ENCODE data around the gene ANTKMT. TPM values are rescaled to one million over a fixed set of nuclear protein-coding genes. Genes with fewer than 3 reads are reported as not detected.

The ANTKMT gene
- total RNA-seq, 1 donor from 2014 or later, result 7.5 TPM

DNA sequence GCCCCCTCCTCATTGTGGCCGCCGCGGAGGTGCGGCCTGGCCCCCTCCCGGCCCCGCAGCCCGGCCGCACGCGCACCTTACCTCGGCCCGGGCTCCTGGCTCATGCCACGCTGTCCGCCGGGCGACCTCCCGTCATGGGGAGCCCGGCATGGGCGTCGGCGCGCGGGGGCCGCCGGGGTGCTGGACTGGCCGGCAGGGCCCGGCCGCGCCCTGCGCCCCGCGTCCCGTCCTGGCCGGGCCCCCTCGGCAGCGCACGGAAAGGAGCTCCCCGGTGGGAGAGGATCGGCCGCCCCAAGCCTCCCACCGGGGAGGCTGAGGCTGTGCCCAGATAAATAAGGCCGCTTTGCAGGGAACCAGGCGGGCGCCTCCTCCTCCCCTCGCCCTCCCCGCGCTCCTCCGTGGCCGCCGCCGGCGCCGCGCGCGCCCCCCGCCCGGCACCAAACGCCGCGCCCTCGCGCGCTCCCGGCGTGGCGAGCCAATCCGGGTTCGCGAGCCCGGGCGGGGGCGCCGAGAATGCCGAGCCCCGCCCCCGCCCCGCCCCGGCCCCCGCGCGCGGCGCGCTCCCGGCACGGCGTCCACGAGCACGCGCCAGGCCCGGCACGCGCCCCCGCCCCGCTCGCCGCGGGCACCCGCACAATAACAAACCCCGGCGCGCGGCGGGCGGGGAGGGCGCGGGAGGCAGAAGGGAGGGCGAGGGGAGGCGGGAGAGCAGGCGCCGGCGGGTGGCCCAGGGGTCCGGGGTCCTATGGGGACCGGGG is 15.3 kb upstream of the ANTKMT start, which contains the start of gene FBXL16:
TSS of gene FBXL16 (minus strand) at position 371 of the 758 bp plus-strand sequence. CDS start 8,396 bp downstream, outside the sequence.
- H3K4me2 ChIP-seq, result peak within 1 kb of the TSS; percentile 69
- H3K27ac ChIP-seq, result no peak within 1 kb of the TSS
- peaks cover 56% of the 10 kb centered on the region for H3K27me3 Mint-ChIP-seq (ENCODE audit: insufficient read depth, low read depth)
- H3K36me3 ChIP-seq, result no peaks in the 10 kb centered on the region
- peaks cover 23% of the 10 kb centered on the region for H3K4me1 Mint-ChIP-seq
- H2AFZ ChIP-seq (replicated peaks), result no peak within 1 kb of the TSS
- peak within 1 kb of the TSS; percentile 31 for H3K4me3 ChIP-seq
- peaks cover 100% of the 10 kb centered on the region for H3K27me3 ChIP-seq
- peak within 1 kb of the TSS; percentile 74 for H3K4me3 Mint-ChIP-seq
- peak; percentile 58 for DNase-seq (ENCODE audit: low spot score)
- peaks cover 18% of the 10 kb centered on the region for H3F3A ChIP-seq (ENCODE audit: low read depth)
- no peaks in the 10 kb centered on the region for H3K36me3 Mint-ChIP-seq
- H3K9ac ChIP-seq, result no peak within 1 kb of the TSS
- H4K20me1 ChIP-seq (ENCODE audit: low read depth), result peaks cover 70% of the 10 kb centered on the region
- H3K9me3 ChIP-seq (ENCODE audit: low read depth), result no peaks in the 10 kb centered on the region
- H3K27ac Mint-ChIP-seq, result no peak within 1 kb of the TSS
- TF ChIP-seq EZH2phosphoT487 (IDR thresholded peaks at IDR 0.05) (no peak), EZH2 (IDR thresholded peaks at IDR 0.05) (no peak)
- TF ChIP-seq, protein P1, sequence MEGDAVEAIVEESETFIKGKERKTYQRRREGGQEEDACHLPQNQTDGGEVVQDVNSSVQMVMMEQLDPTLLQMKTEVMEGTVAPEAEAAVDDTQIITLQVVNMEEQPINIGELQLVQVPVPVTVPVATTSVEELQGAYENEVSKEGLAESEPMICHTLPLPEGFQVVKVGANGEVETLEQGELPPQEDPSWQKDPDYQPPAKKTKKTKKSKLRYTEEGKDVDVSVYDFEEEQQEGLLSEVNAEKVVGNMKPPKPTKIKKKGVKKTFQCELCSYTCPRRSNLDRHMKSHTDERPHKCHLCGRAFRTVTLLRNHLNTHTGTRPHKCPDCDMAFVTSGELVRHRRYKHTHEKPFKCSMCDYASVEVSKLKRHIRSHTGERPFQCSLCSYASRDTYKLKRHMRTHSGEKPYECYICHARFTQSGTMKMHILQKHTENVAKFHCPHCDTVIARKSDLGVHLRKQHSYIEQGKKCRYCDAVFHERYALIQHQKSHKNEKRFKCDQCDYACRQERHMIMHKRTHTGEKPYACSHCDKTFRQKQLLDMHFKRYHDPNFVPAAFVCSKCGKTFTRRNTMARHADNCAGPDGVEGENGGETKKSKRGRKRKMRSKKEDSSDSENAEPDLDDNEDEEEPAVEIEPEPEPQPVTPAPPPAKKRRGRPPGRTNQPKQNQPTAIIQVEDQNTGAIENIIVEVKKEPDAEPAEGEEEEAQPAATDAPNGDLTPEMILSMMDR (IDR thresholded peaks at IDR 0.05), result no peak
- peaks cover 6% of the 10 kb centered on the region for H3K4me1 ChIP-seq
- H3K9me3 Mint-ChIP-seq, result no peaks in the 10 kb centered on the region
- H3K79me2 ChIP-seq (ENCODE audit: low read depth), result no peaks in the 10 kb centered on the region

- Histone ChIP-seq H3K9ac (no peak overlapping the region), H3K79me2 (ENCODE audit: low read depth) (no peaks in the 10 kb centered on the region), H3K4me3 (peak overlapping the region; percentile 31), H3K4me1 (peaks cover 6% of the 10 kb centered on the region), H4K20me1 (ENCODE audit: low read depth) (peaks cover 64% of the 10 kb centered on the region), H3K4me2 (peak overlapping the region; percentile 69), H3K9me3 (ENCODE audit: low read depth) (no peaks in the 10 kb centered on the region), H3F3A (ENCODE audit: low read depth) (peaks cover 18% of the 10 kb centered on the region), H3K36me3 (no peaks in the 10 kb centered on the region), H3K27ac (no peak overlapping the region), H3K27me3 (peaks cover 100% of the 10 kb centered on the region), H2AFZ (replicated peaks) (no peak overlapping the region)
- H3K36me3 Mint-ChIP-seq, result no peaks in the 10 kb centered on the region
- H3K4me1 Mint-ChIP-seq, result peaks cover 28% of the 10 kb centered on the region
- peak; percentile 45 for DNase-seq (ENCODE audit: low spot score)
- peak overlapping the region; percentile 74 for H3K4me3 Mint-ChIP-seq
- no peaks in the 10 kb centered on the region for H3K9me3 Mint-ChIP-seq
- no peak overlapping the region for H3K27ac Mint-ChIP-seq
- peaks cover 54% of the 10 kb centered on the region for H3K27me3 Mint-ChIP-seq (ENCODE audit: insufficient read depth, low read depth)
- TF ChIP-seq EZH2phosphoT487 (IDR thresholded peaks at IDR 0.05) (peak; percentile 98), EZH2 (IDR thresholded peaks at IDR 0.05) (peak; percentile 98)
- TF ChIP-seq, protein P1 (IDR thresholded peaks at IDR 0.05), result no peak
Observed at GRCh38 chr16:706189-707061, 14.5 kb upstream of the ANTKMT start.

DNA sequence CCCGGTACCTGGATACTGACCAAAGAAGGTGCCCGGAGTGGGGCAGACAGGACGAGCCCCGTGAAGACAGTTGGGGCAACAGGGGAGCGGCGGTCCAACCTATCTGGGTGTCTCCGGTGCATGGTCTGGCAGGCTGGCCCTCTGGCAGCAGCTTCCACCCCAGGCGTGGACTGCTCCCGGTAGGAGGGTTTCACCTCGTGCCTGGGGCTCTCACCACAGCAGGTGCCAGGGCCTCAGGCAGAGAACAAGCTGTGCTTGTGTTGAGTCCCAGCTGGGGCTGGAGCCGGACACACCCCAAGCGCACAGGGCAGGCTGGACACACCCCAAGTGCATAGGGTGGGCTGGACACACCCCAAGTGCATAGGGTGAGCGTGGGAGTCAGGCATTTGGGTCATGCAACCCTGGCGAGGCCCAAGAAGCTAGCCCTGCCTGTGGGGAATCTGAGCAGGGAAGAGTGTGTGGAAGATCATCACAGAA is 13.8 kb upstream of the ANTKMT start:
- Histone ChIP-seq H3K79me2 (ENCODE audit: low read depth) (no peaks in the 10 kb centered on the region), H3K27me3 (peaks cover 99% of the 10 kb centered on the region), H3K4me2 (no peak overlapping the region), H3K4me3 (no peak overlapping the region), H3K27ac (no peak overlapping the region), H2AFZ (replicated peaks) (no peak overlapping the region), H3K9ac (no peak overlapping the region), H3K4me1 (peaks cover 6% of the 10 kb centered on the region), H3K36me3 (no peaks in the 10 kb centered on the region), H3F3A (ENCODE audit: low read depth) (peaks cover 20% of the 10 kb centered on the region), H3K9me3 (ENCODE audit: low read depth) (no peaks in the 10 kb centered on the region), H4K20me1 (ENCODE audit: low read depth) (peaks cover 57% of the 10 kb centered on the region)
- peaks cover 28% of the 10 kb centered on the region for H3K4me1 Mint-ChIP-seq
- TF ChIP-seq EZH2 (IDR thresholded peaks at IDR 0.05) (no peak), EZH2phosphoT487 (IDR thresholded peaks at IDR 0.05) (no peak)
- TF ChIP-seq, protein P1 (IDR thresholded peaks at IDR 0.05), result no peak
- no peak overlapping the region for H3K27ac Mint-ChIP-seq
- no peak for DNase-seq (ENCODE audit: low spot score)
- peaks cover 47% of the 10 kb centered on the region for H3K27me3 Mint-ChIP-seq (ENCODE audit: insufficient read depth, low read depth)
- peak overlapping the region; percentile 74 for H3K4me3 Mint-ChIP-seq
- no peaks in the 10 kb centered on the region for H3K9me3 Mint-ChIP-seq
- H3K36me3 Mint-ChIP-seq, result no peaks in the 10 kb centered on the region
